ENCODE data around the gene TFR2. TPM values are rescaled to one million over a fixed set of nuclear protein-coding genes. Genes with fewer than 3 reads are reported as not detected.

TFR2 gene
- total RNA-seq, 3 donors from 2014 or later, result 0.48 TPM; not detected in 2

DNA sequence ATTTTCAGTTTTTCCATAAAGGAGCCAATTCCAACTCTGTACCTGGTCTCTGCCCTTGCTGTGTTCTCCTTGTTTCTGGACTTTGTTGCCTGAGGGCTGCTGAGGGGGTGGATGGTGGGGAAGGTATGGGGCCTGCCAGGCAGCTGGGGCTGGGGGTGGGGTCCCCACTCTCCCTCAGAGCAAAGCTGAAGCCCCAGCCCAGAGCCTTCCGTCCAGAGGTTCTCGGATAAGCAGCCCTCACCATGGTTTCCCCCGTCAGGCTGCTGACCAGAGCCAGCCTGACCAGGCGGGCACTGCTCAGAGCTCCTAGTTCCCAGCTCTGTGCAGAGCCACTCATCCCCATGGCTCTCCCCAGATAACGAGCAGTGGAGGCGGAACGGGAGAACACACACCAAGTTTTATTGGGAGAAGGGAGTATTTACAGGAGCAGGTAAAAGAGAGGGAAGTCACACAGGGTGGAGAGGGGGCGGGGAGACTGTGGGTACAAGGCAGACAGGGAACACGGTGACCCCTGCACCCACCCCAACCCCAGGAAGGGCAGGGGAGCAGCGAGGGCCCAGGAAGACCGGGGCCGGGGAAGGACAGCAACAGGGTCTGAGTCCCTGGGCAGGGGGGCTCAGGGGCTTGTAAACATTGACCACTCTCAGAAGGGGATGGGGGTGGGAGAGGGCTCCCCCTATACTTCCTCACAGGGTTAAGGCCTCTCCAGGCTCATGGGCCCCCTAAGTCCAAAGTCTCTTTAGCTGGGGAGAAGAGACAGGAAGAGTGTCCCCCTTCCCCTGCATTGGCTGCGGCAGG lies 38.0 kb upstream of the TFR2 start:
- intact Hi-C loops (cut with DNase I; ENCODE audit: low total_unique reads), result loop anchor here (10.0 kb wide), 1 partner anchor 75 kb away; the partner anchor contains the start of gene PCOLCE
- TF ChIP-seq, protein P1, sequence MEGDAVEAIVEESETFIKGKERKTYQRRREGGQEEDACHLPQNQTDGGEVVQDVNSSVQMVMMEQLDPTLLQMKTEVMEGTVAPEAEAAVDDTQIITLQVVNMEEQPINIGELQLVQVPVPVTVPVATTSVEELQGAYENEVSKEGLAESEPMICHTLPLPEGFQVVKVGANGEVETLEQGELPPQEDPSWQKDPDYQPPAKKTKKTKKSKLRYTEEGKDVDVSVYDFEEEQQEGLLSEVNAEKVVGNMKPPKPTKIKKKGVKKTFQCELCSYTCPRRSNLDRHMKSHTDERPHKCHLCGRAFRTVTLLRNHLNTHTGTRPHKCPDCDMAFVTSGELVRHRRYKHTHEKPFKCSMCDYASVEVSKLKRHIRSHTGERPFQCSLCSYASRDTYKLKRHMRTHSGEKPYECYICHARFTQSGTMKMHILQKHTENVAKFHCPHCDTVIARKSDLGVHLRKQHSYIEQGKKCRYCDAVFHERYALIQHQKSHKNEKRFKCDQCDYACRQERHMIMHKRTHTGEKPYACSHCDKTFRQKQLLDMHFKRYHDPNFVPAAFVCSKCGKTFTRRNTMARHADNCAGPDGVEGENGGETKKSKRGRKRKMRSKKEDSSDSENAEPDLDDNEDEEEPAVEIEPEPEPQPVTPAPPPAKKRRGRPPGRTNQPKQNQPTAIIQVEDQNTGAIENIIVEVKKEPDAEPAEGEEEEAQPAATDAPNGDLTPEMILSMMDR (IDR thresholded peaks at IDR 0.05), result no peak
- TF ChIP-seq POLR2AphosphoS5 (IDR thresholded peaks at IDR 0.05), result no peak
- TF ChIP-seq POLR2A (IDR thresholded peaks at IDR 0.05), result no peak
- peaks cover 24% of the 10 kb centered on the region for H3K36me3 ChIP-seq
- H3K9me3 ChIP-seq, result no peaks in the 10 kb centered on the region
- peak overlapping the region; percentile 20 to 84 for H3K27ac ChIP-seq
- DNase-seq (ENCODE audit: low spot score in 2 of 2), result no peak
- H3K4me3 ChIP-seq, result no peak overlapping the region
- H3K27me3 ChIP-seq, result no peaks in the 10 kb centered on the region
- no peaks in the 10 kb centered on the region for H3K4me1 ChIP-seq

DNA sequence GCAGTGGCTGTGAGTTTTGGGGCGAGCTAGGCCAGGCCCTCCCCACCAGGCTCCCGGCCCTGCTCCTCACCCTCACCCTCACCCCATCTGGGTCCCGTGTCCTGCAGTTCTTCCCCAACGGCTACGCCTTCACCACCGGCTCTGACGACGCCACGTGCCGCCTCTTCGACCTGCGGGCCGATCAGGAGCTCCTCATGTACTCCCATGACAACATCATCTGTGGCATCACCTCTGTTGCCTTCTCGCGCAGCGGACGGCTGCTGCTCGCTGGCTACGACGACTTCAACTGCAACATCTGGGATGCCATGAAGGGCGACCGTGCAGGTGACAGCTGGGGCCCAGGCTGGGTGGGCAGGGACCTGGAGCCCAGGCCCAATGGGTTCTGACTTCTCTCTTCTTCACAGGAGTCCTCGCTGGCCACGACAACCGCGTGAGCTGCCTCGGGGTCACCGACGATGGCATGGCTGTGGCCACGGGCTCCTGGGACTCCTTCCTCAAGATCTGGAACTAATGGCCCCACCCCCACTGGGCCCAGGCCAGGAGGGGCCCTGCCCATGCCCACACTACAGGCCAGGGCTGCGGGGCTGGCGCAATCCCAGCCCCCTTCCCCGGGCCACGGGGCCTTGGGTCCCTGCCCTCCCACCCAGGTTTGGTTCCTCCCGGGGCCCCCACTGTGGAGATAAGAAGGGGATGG lies 37.1 kb upstream of the TFR2 start:
- intact Hi-C loops (cut with DNase I; ENCODE audit: low total_unique reads), result loop anchor here (10.0 kb wide), 1 partner anchor 74 kb away; the partner anchor contains the start of gene PCOLCE
- no peaks in the 10 kb centered on the region for H3K4me1 ChIP-seq
- TF ChIP-seq, protein P1 (IDR thresholded peaks at IDR 0.05), result no peak
- TF ChIP-seq POLR2A (IDR thresholded peaks at IDR 0.05) (no peak), POLR2AphosphoS5 (IDR thresholded peaks at IDR 0.05) (no peak)

DNA sequence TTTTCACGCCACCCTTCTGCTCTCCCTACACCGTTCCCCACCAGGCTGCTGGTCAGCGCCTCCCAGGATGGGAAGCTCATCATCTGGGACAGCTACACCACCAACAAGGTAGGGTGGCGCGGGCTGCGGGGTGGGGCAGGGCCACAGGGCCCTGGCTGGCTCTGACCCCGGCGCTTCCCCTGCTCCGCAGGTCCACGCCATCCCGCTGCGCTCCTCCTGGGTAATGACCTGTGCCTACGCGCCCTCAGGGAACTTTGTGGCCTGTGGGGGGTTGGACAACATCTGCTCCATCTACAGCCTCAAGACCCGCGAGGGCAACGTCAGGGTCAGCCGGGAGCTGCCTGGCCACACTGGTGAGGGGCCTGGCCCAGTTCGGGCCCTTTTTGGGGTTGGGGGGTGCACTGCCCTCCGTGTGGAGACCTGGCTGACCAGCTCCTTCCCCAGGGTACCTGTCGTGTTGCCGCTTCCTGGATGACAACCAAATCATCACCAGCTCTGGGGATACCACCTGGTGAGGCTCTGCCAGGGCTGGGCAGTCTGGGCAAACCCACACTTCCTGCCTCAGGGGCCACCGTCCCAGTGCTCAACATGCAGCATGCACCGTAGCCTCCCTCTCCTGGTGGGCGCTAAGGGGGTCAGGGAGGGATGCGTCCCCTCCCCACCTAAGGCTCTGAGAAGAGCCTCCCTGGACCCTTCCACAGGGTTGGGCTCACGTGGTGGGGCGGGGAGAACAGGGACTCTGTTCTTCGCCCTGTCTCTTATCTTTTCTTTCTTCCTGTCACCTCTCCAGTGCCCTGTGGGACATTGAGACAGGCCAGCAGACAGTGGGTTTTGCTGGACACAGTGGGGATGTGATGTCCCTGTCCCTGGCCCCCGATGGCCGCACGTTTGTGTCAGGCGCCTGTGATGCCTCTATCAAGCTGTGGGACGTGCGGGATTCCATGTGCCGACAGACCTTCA lies 36.2 kb upstream of the TFR2 start:
- Histone ChIP-seq H3K27me3 (no peaks in the 10 kb centered on the region), H3K4me1 (no peaks in the 10 kb centered on the region), H3K9me3 (no peaks in the 10 kb centered on the region), H3K27ac (peak overlapping the region in 1 of 2 donors; percentile 25), H3K4me3 (no peak overlapping the region), H3K36me3 (peaks cover 9% of the 10 kb centered on the region)
- DNase-seq (ENCODE audit: low spot score in 2 of 2), result no peak
- TF ChIP-seq POLR2AphosphoS5 (IDR thresholded peaks at IDR 0.05), result no peak
- no peak for TF ChIP-seq POLR2A (IDR thresholded peaks at IDR 0.05)
- TF ChIP-seq, protein P1 (IDR thresholded peaks at IDR 0.05), result no peak
- intact Hi-C loops (cut with DNase I; ENCODE audit: low total_unique reads), result loop anchor here (10.0 kb wide), 1 partner anchor 73 kb away; the partner anchor contains the start of gene PCOLCE

More for the DNA sequence above, 37.1 kb upstream of the TFR2 start:
- no peaks in the 10 kb centered on the region for H3K9me3 ChIP-seq
- no peaks in the 10 kb centered on the region for H3K27me3 ChIP-seq
- H3K27ac ChIP-seq, result peak overlapping the region; percentile 20 to 84
- no peak for DNase-seq (ENCODE audit: low spot score in 2 of 2)
- peaks cover 15% of the 10 kb centered on the region for H3K36me3 ChIP-seq
- H3K4me3 ChIP-seq, result no peak overlapping the region

DNA sequence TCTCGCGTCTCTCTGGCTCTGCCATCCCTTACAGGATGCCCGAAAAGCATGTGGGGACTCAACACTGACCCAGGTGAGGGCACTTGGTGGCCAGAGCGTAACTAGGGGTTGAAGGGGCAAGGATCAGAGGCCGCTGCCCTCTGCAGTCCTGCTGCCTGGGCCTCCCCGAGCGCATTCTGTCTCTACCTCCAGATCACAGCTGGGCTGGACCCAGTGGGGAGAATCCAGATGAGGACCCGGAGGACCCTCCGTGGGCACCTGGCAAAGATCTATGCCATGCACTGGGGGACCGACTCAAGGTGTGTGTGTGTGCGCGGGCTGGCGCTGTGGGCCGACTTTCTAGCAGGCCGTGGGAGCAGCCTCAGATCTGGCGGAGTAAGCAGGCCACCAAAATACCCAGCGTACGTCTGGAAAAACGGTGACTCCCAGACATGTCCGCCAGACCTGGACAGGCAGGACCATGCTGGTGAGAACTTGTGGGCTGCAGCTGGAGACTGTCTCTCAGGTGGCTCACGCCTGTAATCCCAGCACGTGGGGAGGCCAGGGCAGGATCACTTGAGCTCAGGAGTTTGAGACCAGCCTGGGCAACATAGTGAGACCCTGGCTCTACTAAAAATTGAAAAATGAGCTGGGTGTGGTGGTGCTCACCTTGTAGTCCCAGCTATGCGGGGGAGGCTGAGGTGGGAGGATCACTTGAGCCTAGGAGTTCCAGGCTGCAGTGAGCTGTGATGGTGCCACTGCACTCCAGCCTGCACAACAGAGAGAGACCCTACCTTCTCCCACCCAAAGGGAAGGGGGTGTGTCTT lies 35.4 kb upstream of the TFR2 start:
- Histone ChIP-seq H3K4me1 (no peaks in the 10 kb centered on the region), H3K9me3 (no peaks in the 10 kb centered on the region), H3K27ac (peak overlapping the region; percentile 95 to 97), H3K36me3 (peaks cover 3% of the 10 kb centered on the region), H3K27me3 (no peaks in the 10 kb centered on the region), H3K4me3 (peak overlapping the region; percentile 97 to 100 (median 98))
- no peak for DNase-seq (ENCODE audit: low spot score in 2 of 2)
- intact Hi-C loops (cut with DNase I; ENCODE audit: low total_unique reads), result loop anchor here (10.0 kb wide), 1 partner anchor 72 kb away; the partner anchor contains the start of gene PCOLCE
- TF ChIP-seq, protein P1 (IDR thresholded peaks at IDR 0.05), result no peak
- no peak for TF ChIP-seq POLR2A (IDR thresholded peaks at IDR 0.05)
- no peak for TF ChIP-seq POLR2AphosphoS5 (IDR thresholded peaks at IDR 0.05)

Measured in breast epithelium (tissue), 4 donors.